ENCODE data around the gene HNRNPUL1. TPM values are rescaled to one million over a fixed set of nuclear protein-coding genes. Genes with fewer than 3 reads are reported as not detected.
A peak's percentile ranks its signal among the peaks of the same experiment; 100 is the strongest.

HNRNPUL1 gene
- total RNA-seq, 1 donor from 2014 or later: 110 TPM

- ATAC-seq (no peak), DNase-seq (ENCODE audit: missing footprints) (no peak)
- intact Hi-C loops (cut with DNase I): loop anchor here (5.0 kb wide), 1 partner anchor 113 kb away; no protein-coding TSS in a partner anchor
Measured at GRCh38 chr19:41319500-41320184, 55.5 kb downstream of the HNRNPUL1 start.

DNA sequence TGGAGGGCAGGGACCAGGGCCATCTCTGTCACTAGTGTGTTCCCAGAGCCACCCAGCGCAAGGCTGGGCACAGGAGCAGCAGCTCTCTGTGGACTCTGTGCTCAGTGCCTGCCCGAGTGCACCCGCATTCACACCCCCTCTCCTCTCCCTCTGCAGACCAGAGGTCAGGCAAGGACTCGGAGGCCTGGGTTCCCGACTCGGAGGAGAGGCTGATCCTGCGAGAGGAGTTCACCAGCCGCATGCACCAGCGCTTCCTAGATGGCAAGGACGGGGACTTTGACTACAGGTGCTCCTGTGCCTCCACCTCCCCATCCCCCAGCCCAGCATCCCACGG lies 56.0 kb downstream of the HNRNPUL1 start:
- ATAC-seq: no peak
- intact Hi-C loops (cut with DNase I): loop anchor here (5.0 kb wide), 1 partner anchor 112 kb away; no protein-coding TSS in a partner anchor

GRCh38 chr19:41320568-41320967 lies 56.4 kb downstream of the HNRNPUL1 start:
- ATAC-seq (no peak), DNase-seq (ENCODE audit: missing footprints) (no peak)
- intact Hi-C loops (cut with DNase I): loop anchor here (5.0 kb wide), 1 partner anchor 112 kb away; no protein-coding TSS in a partner anchor

More for the DNA sequence above, 56.0 kb downstream of the HNRNPUL1 start:
- no peak for DNase-seq (ENCODE audit: missing footprints)

DNA sequence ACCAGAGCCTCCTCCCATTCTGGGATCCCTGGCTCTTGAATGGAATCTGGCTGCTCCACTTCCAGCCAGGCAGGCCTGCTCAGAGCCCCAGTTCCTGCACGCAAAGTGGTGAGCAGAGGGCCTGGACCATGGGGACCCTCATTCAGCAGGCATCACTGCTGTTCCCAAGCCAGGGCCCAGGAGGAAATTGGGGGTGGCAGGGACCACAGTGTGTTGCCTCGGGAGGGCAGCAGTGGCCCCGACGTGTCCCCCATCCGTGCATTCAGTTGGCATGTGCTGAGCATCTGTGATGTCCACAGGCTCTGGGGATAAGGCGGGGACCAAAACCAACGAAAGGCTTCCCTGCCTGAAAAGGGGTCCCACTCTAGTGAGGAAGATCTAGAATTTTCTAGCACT lies 57.0 kb downstream of the HNRNPUL1 start:
- ATAC-seq (no peak), DNase-seq (ENCODE audit: missing footprints) (no peak)
- intact Hi-C loops (cut with DNase I): loop anchor here (5.0 kb wide), 1 partner anchor 111 kb away; no protein-coding TSS in a partner anchor

DNA sequence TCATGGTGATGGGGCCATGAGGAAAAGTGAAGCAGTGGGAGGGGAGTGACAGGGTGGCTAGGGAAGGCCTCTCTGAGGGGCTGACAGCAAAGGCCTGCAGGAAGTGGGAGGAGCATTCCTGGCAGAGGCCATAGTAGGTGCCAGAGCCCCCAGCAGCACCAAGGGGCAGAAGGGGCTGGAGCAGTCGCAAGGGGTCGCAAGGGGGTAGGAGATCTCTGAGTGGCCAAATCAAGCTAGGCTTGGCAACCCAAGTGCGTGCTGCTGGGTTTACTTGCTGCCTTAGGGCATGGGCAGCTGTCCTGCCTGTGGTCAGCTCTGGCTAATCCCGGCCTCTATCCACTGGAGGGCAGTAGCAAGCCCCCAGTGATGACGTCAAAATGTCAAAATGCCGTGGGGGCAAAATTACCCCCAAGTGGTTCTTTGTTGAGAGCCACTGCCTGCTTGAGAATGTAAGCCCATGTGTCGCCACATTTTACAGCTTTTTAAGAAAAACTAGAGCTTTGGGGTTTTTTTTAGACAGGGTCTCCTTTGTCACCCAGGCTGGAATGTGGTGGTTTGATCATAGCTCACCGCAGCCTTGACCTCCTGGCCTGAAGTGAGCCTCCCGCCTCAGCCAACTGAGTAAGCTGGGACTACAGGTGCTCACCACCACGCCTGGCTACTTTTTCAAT lies 57.6 kb downstream of the HNRNPUL1 start:
- DNase-seq (ENCODE audit: missing footprints): peak; percentile 76
- ATAC-seq: no peak
- intact Hi-C loops (cut with DNase I): loop anchor here (5.0 kb wide), 1 partner anchor 111 kb away; no protein-coding TSS in a partner anchor

DNA sequence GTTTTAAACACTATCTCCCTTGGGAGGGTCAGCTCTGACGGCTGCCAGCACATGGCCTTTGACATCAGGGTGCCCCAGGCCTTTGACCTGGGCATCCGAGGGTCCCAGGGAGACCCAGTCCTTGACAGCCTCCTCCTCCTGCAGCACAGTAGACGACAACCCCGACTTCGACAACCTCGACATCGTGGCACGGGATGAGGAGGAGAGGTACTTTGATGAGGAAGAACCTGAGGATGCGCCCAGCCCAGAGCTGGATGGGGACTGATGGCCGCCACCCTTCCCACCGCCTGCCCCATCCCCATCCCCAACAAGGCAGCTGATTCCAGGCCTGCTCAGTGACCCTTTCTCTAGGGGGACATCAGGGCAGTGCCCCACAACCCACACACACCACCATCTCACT lies 58.3 kb downstream of the HNRNPUL1 start:
- DNase-seq (ENCODE audit: missing footprints) (no peak), ATAC-seq (no peak)
- intact Hi-C loops (cut with DNase I): loop anchor here (5.0 kb wide), 1 partner anchor 110 kb away; no protein-coding TSS in a partner anchor

GRCh38 chr19:41323023-41323422 lies 58.9 kb downstream of the HNRNPUL1 start:
- no peak for ATAC-seq
- intact Hi-C loops (cut with DNase I): loop anchor here (5.0 kb wide), 1 partner anchor 109 kb away; no protein-coding TSS in a partner anchor
- no peak for DNase-seq (ENCODE audit: missing footprints)

DNA sequence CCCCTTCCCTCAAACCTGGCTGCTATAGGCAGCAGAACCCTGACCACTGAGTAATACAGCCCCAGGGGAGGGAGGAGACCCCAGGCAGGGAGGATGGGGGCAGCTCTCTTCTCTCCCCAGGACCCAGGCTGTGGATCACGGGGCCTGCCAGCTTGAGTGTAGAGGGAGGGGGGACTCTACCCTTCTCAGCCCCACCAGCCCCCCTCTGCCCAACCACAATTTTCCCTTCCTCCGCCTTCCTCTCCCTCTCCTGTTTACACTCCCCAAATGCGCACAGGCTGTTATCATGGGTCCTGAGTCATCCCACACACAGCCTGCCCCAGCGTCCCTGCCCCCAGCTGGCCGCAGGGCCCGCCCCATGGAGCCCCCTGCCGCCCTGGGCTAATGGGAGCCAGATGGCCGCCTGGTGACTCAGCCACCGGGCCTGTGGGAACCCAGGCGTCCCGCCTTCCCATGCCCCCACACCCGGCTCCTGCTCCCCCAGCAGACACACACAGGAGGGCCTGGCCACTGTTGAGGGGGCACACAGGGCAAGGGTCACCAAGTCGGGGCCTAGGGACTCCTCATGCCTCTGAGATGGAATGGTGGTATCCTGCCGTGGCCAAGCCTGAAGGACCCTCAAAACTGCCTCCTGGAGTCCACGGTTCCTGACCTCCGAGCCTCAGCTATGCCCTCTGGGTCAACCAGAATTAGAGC lies 59.4 kb downstream of the HNRNPUL1 start:
- peak; percentile 57 for ATAC-seq
- peak; percentile 77 for DNase-seq (ENCODE audit: missing footprints)
- intact Hi-C loops (cut with DNase I): loop anchor here (5.0 kb wide), 1 partner anchor 109 kb away; no protein-coding TSS in a partner anchor

GRCh38 chr19:41324231-41324702 lies 60.1 kb downstream of the HNRNPUL1 start:
- ATAC-seq: no peak
- DNase-seq (ENCODE audit: missing footprints): no peak
- intact Hi-C loops (cut with DNase I): loop anchor here (5.0 kb wide), 1 partner anchor 108 kb away; no protein-coding TSS in a partner anchor

GRCh38 chr19:41324921-41325639 lies 60.9 kb downstream of the HNRNPUL1 start:
- intact Hi-C loops (cut with DNase I): loop anchor here (1.0 to 5.0 kb wide), 2 partner anchors 26 to 107 kb away; no protein-coding TSS in a partner anchor
- peak; percentile 29 for ATAC-seq
- peak; percentile 82 for DNase-seq (ENCODE audit: missing footprints)

DNA sequence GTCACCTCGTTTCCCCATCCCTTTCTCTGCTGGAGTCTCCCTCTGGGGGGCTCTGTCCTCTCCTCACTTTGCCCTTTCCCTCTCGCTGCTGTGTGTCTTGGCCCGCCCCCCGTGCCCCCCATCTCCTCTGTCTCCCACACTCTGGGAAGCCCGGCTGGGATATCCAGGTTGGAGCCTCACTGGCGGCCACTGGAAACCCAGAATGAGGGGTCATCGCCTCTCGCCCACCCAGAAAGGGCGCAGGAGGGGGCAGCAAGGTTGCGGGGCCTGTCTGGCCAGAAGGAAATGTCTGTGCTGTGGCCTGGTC lies 61.4 kb downstream of the HNRNPUL1 start:
- intact Hi-C loops (cut with DNase I): loop anchor here (1.0 kb wide), 1 partner anchor 26 kb away; no protein-coding TSS in a partner anchor
- ATAC-seq (no peak), DNase-seq (ENCODE audit: missing footprints) (no peak)

DNA sequence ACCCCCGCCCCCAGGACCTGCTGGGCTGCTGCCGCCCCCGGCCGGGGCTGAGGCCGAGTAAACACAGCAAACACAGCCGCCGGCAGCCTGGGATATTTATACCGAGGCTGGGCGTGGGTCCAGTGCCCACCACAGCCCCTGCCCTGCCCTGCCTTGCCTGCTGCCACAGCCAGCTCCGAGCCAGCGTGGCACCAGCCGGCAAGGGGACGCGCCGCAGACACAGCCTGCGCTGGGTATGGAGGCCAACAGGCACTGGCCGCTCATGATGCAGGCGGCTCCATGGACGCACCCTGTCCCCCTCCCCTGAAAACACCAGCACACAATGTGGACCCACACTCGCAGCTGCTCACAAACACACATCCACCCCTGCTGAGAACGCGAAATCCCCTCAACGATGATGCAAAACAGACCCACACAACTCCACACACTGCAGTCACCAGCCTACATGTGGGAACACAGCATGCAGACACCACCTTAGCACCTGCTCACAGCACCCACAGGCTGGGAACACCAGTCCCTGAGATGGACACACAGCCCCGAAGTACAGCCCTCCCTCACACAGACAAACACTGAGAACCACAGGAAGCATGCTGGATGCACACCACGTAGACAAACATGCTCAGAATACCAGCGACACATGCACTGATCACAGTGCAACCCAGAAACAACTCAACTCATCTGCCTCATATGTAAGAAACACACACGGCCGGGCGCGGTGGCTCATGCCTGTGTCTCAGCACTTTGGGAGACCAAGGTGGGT lies 62.0 kb downstream of the HNRNPUL1 start:
- peak; percentile 5 for ATAC-seq
- intact Hi-C loops (cut with DNase I): loop anchor here (1.0 kb wide), 1 partner anchor 25 kb away; no protein-coding TSS in a partner anchor
- peak; percentile 84 for DNase-seq (ENCODE audit: missing footprints)

- intact Hi-C loops (cut with DNase I): no loop called here
- ATAC-seq: no peak
- DNase-seq (ENCODE audit: missing footprints): no peak
Measured at GRCh38 chr19:41327076-41327575, 63.0 kb downstream of the HNRNPUL1 start.

GRCh38 chr19:41327576-41328156 lies 63.5 kb downstream of the HNRNPUL1 start:
- DNase-seq (ENCODE audit: missing footprints) (peak; percentile 89), ATAC-seq (peak; percentile 48)
- intact Hi-C loops (cut with DNase I): no loop called here

GRCh38 chr19:41328157-41328841 lies 64.1 kb downstream of the HNRNPUL1 start:
- intact Hi-C loops (cut with DNase I): no loop called here
- ATAC-seq (no peak), DNase-seq (ENCODE audit: missing footprints) (no peak)

- no peak for DNase-seq (ENCODE audit: missing footprints)
- peak; percentile 12 for ATAC-seq
- intact Hi-C loops (cut with DNase I): no loop called here
Measured at GRCh38 chr19:41328842-41329225, 64.7 kb downstream of the HNRNPUL1 start.

DNA sequence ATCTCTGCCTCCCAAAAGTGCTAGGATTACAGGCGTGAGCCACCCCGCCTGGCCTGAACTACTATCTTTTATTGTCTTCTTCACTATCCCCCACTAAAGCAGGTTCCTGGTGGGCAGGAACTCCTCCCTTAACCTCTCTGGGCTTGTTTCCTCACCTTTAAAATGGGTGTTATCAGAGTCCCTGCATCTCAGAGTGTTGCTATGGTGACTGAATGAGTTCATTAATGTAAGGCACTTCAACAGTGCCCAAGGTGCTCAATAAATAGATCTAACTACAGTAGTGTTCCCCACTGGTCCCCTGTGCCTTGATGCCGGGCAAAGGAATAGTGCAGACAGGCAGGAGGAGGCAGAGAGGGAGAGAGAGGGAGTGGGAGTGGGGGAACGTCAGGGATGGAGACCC lies 66.3 kb downstream of the HNRNPUL1 start:
- intact Hi-C loops (cut with DNase I): no loop called here
- no peak for ATAC-seq
- DNase-seq (ENCODE audit: missing footprints): no peak

Data from Right ventricle myocardium inferior (tissue), 1 donor.